Natural killer cell (primary cell): ENCODE measurements around the gene CAPN9. TPM values are rescaled to one million over a fixed set of nuclear protein-coding genes. Genes with fewer than 3 reads are reported as not detected.

Source experiments
- ATAC-seq, 3 donors: fragments of 150-1000 bp in 2 of 3; fragments of 200-7000 bp in 1 of 3; cut with Tn5 transposase; 1 replicate in 1 of 3; 2 replicates in 2 of 3; pipeline ENCODE4 v1.10.0; 2021; ENCODE audit warnings: mild to moderate bottlenecking in 2 of 3, moderate library complexity in 2 of 3
- DNase-seq, 2 donors: peaks; one replicate each; pipeline versions ENCODE4 v3.0.0 to v3.0.0-alpha.2; 2013 to 2021; ENCODE audit warnings: mixed read lengths in 1 of 2
- H3K27ac ChIP-seq: one replicate; pipeline ENCODE4 v1.5.1; 2013; ENCODE audit warnings: mild to moderate bottlenecking, low read length
- H3K27me3 ChIP-seq: one replicate; pipeline ENCODE4 v1.6.1; 2013; ENCODE audit warnings: low read length; ENCODE audit not compliant: control insufficient read depth, insufficient read depth
- H3K36me3 ChIP-seq: one replicate; pipeline ENCODE4 v1.6.1; 2013; ENCODE audit warnings: low read length; ENCODE audit not compliant: control insufficient read depth, insufficient read depth
- H3K4me1 ChIP-seq: one replicate; pipeline ENCODE4 v1.6.1; 2013; ENCODE audit warnings: low read length; ENCODE audit not compliant: control insufficient read depth, insufficient read depth
- H3K4me3 ChIP-seq: one replicate; pipeline ENCODE4 v1.5.1; 2013; ENCODE audit warnings: low read length
- H3K9me3 ChIP-seq: one replicate; pipeline ENCODE4 v1.6.1; 2013; ENCODE audit warnings: low read length; ENCODE audit not compliant: control insufficient read depth, insufficient read depth
- H3K27ac Mint-ChIP-seq, 2 donors: one replicate each; pipeline ENCODE4 v1.8.0; 2022; ENCODE audit warnings: mild to moderate bottlenecking in 2 of 2, mixed read lengths in 2 of 2, moderate library complexity in 1 of 2
- H3K27me3 Mint-ChIP-seq, 2 donors: one replicate each; pipeline ENCODE4 v1.8.0; 2022; ENCODE audit warnings: low read depth in 2 of 2, mixed read lengths in 2 of 2
- H3K36me3 Mint-ChIP-seq: one replicate; pipeline ENCODE4 v1.8.0; 2022; ENCODE audit warnings: mixed read lengths
- H3K4me1 Mint-ChIP-seq, 2 donors: one replicate each; pipeline ENCODE4 v1.8.0; 2022; ENCODE audit warnings: mixed read lengths in 2 of 2
- H3K4me3 Mint-ChIP-seq: one replicate; pipeline ENCODE4 v1.8.0; 2022; ENCODE audit warnings: mild to moderate bottlenecking, moderate library complexity, mixed read lengths
- H3K9me3 Mint-ChIP-seq, 2 donors: one replicate each; pipeline ENCODE4 v1.8.0; 2022; ENCODE audit warnings: mixed read lengths in 2 of 2
- WGBS: methylation state at CpG from one replicate; pipeline ENCODE4 v1.1.7; 2013; ENCODE audit warnings: missing lambda C conversion rate; ENCODE audit not compliant: insufficient coverage; 5-methylcytosine and 5-hydroxymethylcytosine counted together
- intact Hi-C: fragments of 100-400 bp; cut with micrococcal nuclease; formaldehyde crosslinking; loops from one replicate; pipeline ENCODE4 v1.14.2; 2022
- total RNA-seq, 4 donors: library from RNA; stranded (reverse); fragments of 120-200 nt in 1 of 4; gene quantifications; one replicate each; pipeline versions ENCODE4 v1.2.3 to v1.2.4, GENCODE V29; 2013 to 2022
- TF ChIP-seq, protein P1 (sequence below): fragments of 200-600 bp; IDR thresholded peaks from one replicate; pipeline ENCODE4 v1.8.0; 2022; ENCODE audit warnings: antibody characterized with exemption

CAPN9 gene
- total RNA-seq, 3 donors from 2014 or later (not counting 1 experiment from before 2014, with no cell fraction given) = not detected

DNA sequence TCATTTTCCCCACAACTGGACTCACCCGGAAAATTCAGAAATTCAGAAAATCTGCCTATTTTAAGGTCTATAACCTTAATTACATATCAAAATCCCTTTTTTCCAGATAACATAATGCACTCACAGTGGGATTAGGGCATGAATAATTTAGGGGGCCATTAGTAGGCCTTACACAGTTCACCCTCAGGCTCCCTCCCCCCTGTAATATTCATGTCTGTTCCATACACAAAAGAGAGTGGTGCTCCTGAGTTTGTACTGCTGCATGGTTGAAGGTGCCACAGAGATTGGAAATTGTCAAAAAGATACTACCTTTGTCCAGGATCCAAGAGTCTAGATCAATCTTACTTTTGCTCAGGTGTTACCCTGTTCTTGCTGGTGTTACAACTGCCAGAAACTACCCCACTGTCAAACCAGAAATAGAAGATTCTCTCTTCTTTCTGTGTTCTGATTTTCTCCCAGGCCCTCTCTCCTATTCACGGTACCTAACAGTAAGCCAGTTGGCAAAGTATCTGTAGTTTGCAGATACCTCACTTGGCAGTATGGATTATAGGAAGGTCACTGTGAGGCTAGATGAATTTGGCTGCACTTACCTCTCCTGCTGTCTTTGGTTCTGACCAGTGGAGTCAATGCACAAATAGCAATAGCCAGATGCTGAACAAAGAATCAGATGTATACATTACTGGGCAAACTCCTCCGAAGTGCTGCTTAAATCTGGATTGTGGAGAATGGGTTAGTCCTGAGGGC lies 67.9 kb downstream of the CAPN9 start:
- intact Hi-C loops = no loop called here

DNA sequence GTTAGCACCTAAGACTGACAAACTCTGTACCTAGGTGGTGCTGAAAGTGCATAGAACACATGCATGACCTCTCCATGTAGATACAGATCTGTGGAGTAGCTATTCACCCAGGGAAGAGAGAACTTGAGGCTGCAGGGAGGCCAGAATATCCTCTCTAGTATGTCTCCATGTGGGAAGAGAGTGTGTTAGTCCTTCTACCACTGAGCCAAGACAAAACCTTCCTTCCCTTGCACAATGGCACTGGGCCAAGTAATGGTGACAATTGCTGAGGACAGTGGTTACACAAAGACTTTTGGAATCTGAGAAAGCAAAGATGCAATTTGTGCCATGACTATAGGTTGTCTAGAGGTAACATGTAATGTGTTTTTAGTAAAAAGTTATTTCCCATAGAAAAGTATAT lies 68.8 kb downstream of the CAPN9 start:
- Histone ChIP-seq H3K4me1 (no peaks in the 10 kb centered on the region), H3K9me3 (no peaks in the 10 kb centered on the region), H3K27ac (no peak overlapping the region), H3K4me3 (no peak overlapping the region), H3K27me3 (no peaks in the 10 kb centered on the region), H3K36me3 (no peaks in the 10 kb centered on the region)
- TF ChIP-seq, protein P1, sequence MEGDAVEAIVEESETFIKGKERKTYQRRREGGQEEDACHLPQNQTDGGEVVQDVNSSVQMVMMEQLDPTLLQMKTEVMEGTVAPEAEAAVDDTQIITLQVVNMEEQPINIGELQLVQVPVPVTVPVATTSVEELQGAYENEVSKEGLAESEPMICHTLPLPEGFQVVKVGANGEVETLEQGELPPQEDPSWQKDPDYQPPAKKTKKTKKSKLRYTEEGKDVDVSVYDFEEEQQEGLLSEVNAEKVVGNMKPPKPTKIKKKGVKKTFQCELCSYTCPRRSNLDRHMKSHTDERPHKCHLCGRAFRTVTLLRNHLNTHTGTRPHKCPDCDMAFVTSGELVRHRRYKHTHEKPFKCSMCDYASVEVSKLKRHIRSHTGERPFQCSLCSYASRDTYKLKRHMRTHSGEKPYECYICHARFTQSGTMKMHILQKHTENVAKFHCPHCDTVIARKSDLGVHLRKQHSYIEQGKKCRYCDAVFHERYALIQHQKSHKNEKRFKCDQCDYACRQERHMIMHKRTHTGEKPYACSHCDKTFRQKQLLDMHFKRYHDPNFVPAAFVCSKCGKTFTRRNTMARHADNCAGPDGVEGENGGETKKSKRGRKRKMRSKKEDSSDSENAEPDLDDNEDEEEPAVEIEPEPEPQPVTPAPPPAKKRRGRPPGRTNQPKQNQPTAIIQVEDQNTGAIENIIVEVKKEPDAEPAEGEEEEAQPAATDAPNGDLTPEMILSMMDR = no peak
- H3K4me3 Mint-ChIP-seq = no peak overlapping the region
- H3K27me3 Mint-ChIP-seq = peaks cover 17 to 20% of the 10 kb centered on the region in 2 donors
- H3K4me1 Mint-ChIP-seq = no peaks in the 10 kb centered on the region
- intact Hi-C loops = no loop called here
- ATAC-seq (no peak), DNase-seq (no peak)
- peaks cover 2 to 12% of the 10 kb centered on the region in 2 donors for H3K9me3 Mint-ChIP-seq
- no peak overlapping the region for H3K27ac Mint-ChIP-seq
- peaks cover 6% of the 10 kb centered on the region for H3K36me3 Mint-ChIP-seq

More for the DNA sequence above, 67.9 kb downstream of the CAPN9 start:
- Histone ChIP-seq H3K36me3 (no peaks in the 10 kb centered on the region), H3K4me3 (no peak overlapping the region), H3K9me3 (no peaks in the 10 kb centered on the region), H3K4me1 (no peaks in the 10 kb centered on the region), H3K27ac (no peak overlapping the region), H3K27me3 (no peaks in the 10 kb centered on the region)
- H3K27ac Mint-ChIP-seq = no peak overlapping the region
- H3K4me3 Mint-ChIP-seq = no peak overlapping the region
- H3K27me3 Mint-ChIP-seq = peaks cover 14 to 15% of the 10 kb centered on the region in 2 donors
- 94% methylated on average over 3 of the region's 3 CpGs for WGBS
- DNase-seq = no peak
- peaks cover 2 to 12% of the 10 kb centered on the region in 2 donors for H3K9me3 Mint-ChIP-seq
- TF ChIP-seq, protein P1 = no peak
- no peak for ATAC-seq
- H3K36me3 Mint-ChIP-seq = peaks cover 6% of the 10 kb centered on the region
- H3K4me1 Mint-ChIP-seq = no peaks in the 10 kb centered on the region

DNA sequence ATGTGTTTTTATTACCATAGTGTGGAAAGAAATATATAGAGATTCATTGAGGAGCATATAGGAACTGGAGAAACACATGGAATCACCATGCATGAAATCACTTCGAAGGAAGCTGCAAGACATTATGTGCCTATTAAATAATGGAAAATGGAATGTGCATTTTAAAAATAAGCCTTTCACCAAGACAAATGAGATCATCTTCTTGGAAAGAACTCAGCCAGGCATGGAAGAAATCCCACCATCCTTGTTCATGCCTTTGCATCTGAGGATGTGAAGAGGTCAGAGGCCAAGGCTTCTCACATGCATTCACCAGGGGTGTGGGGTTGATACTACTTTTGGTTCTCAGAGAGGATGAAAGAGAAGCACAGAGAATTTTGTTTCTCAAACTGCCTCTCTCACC lies 71.2 kb downstream of the CAPN9 start:
- H3K27me3 ChIP-seq = no peaks in the 10 kb centered on the region
- H3K4me3 ChIP-seq = no peak overlapping the region
- no peaks in the 10 kb centered on the region for H3K36me3 Mint-ChIP-seq
- no peaks in the 10 kb centered on the region for H3K36me3 ChIP-seq
- peaks cover 0 to under 1% of the 10 kb centered on the region in 2 donors for H3K9me3 Mint-ChIP-seq
- ATAC-seq = no peak
- H3K4me1 ChIP-seq = no peaks in the 10 kb centered on the region
- peaks cover 17 to 21% of the 10 kb centered on the region in 2 donors for H3K27me3 Mint-ChIP-seq
- H3K27ac ChIP-seq = no peak overlapping the region
- no peak overlapping the region for H3K27ac Mint-ChIP-seq
- intact Hi-C loops = no loop called here
- WGBS = 91% methylated on average over 1 of the region's 1 CpG
- TF ChIP-seq, protein P1 = no peak
- no peaks in the 10 kb centered on the region for H3K4me1 Mint-ChIP-seq
- no peaks in the 10 kb centered on the region for H3K9me3 ChIP-seq
- DNase-seq = no peak
- no peak overlapping the region for H3K4me3 Mint-ChIP-seq

DNA sequence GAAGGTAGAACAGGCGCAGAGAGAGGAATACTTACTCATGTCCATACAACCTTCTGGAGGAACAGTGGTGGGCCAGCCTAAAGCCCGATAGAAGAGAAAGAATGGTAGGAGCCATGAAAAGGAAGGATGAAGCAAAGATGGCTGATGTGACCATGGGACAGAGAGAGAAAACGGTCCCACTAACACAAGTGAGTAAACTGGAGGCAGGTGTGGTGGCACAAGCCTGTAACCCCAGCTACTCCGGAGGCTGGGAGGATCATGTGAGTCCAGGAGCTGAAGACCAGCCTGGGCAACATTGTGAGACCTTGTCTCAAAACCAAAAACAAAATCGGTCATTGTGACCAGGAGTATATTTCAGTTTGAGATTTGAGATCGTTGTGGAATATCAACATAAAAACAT lies 71.7 kb downstream of the CAPN9 start:
- H3K36me3 Mint-ChIP-seq = no peaks in the 10 kb centered on the region
- Histone ChIP-seq H3K36me3 (no peaks in the 10 kb centered on the region), H3K4me1 (no peaks in the 10 kb centered on the region), H3K27ac (no peak overlapping the region), H3K27me3 (no peaks in the 10 kb centered on the region), H3K4me3 (no peak overlapping the region), H3K9me3 (no peaks in the 10 kb centered on the region)
- no peak overlapping the region for H3K4me3 Mint-ChIP-seq
- H3K27ac Mint-ChIP-seq = no peak overlapping the region
- intact Hi-C loops = no loop called here
- TF ChIP-seq, protein P1 = no peak
- ATAC-seq (no peak), DNase-seq (no peak)
- 89% methylated on average over 6 of the region's 6 CpGs for WGBS
- H3K27me3 Mint-ChIP-seq = peaks cover 16 to 21% of the 10 kb centered on the region in 2 donors
- H3K4me1 Mint-ChIP-seq = no peaks in the 10 kb centered on the region
- no peaks in the 10 kb centered on the region for H3K9me3 Mint-ChIP-seq
